PC-9 (cell line): ENCODE measurements around the gene KLF14.

Experiments used
- EZH2 ChIP-seq: fragments of 200-600 bp; sonication (generic); IDR thresholded peaks from 2 replicates; pipeline ENCODE4 v1.8.0; 2017; ENCODE audit warnings: antibody characterized with exemption, low read depth
- TF ChIP-seq, protein P1 (sequence below): fragments of 200-600 bp; sonication (generic); conservative IDR thresholded peaks from 2 replicates; pipeline ENCODE4 v1.6.1; 2017; ENCODE audit warnings: mixed run types, antibody characterized with exemption, mild to moderate bottlenecking, moderate library complexity

DNA sequence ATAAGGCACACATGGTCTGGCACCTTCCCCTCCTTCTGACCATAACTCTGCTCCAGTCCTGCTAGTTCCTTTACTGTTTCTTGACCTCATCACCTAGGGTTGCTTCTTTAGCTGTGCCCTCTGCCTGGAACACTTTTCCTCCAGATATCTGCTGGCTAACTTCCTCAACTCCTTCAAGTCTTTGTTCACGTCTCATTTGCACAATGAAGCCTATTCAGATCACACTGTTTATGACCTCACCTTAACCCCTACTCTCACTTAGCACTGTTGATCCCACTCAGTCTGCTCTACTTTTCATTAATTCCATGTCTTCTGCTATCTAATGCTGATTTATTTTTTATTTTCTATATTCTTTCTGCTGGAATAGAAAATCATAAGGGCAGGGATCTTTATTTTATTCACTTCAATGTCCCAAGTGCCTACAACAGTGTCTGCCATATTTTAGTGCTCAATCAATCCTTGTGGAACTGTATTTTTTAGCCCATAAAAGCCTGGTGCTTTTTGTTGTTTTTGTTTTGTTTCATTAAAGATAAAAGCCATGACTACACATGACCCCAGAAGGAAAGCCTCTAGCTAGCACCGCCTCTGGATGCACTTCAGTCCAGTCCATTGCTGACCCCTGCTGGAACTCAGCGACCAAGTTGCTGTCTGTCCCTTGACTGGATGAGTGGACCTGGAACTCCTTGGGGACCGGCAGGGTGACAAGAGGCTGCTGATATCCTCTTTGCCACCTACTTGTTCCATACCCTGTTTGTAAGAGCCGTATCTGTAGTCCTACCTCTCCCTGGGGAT is 12.3 kb downstream of the KLF14 start:
- TF ChIP-seq, protein P1, sequence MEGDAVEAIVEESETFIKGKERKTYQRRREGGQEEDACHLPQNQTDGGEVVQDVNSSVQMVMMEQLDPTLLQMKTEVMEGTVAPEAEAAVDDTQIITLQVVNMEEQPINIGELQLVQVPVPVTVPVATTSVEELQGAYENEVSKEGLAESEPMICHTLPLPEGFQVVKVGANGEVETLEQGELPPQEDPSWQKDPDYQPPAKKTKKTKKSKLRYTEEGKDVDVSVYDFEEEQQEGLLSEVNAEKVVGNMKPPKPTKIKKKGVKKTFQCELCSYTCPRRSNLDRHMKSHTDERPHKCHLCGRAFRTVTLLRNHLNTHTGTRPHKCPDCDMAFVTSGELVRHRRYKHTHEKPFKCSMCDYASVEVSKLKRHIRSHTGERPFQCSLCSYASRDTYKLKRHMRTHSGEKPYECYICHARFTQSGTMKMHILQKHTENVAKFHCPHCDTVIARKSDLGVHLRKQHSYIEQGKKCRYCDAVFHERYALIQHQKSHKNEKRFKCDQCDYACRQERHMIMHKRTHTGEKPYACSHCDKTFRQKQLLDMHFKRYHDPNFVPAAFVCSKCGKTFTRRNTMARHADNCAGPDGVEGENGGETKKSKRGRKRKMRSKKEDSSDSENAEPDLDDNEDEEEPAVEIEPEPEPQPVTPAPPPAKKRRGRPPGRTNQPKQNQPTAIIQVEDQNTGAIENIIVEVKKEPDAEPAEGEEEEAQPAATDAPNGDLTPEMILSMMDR, result peak; percentile 67
- no peak for TF ChIP-seq EZH2
